CD4-positive, alpha-beta T cell (primary cell): Measurements from ENCODE around the gene RALGAPA1. TPM values are rescaled to one million over a fixed set of nuclear protein-coding genes. Genes with fewer than 3 reads are reported as not detected.
"Not testable (repeated sequence)": the region's sequence is repeated elsewhere in the genome, so short reads cannot be mapped to it uniquely, and the experiment has no call there.

Source experiments
- ATAC-seq: fragments of 200-7000 bp; cut with Tn5 transposase; one replicate; pipeline ENCODE4 v1.10.0; 2022; ENCODE audit warnings: mild to moderate bottlenecking; ENCODE audit not compliant: poor library complexity
- CTCF ChIA-PET: fragments of 350-600 bp; sonication (Branson Sonifier 250); formaldehyde crosslinking; loops from one replicate; lab custom pipeline; 2021; ENCODE audit warnings: antibody characterized with exemption, inconsistent platforms; lab: Charles Lee
- POLR2A ChIA-PET: fragments of 350-600 bp; sonication (Branson Sonifier 250); formaldehyde crosslinking; loops from one replicate; lab custom pipeline; 2021; ENCODE audit warnings: antibody characterized with exemption, inconsistent platforms; lab: Charles Lee
- DNase-seq, 14 experiments: peaks; one replicate each; pipeline ENCODE4 v3.0.0-alpha.2; 2013 to 2020; ENCODE audit warnings: mixed read lengths in 2 of 14
- H3K27ac ChIP-seq, 2 donors: one replicate each; pipeline versions ENCODE4 v1.5.1 to v1.7.0; 2013; ENCODE audit warnings: low read length in 2 of 2, low read depth in 1 of 2, mild to moderate bottlenecking in 1 of 2
- H3K27me3 ChIP-seq, 2 experiments: 1 replicate in 1 of 2; 2 replicates in 1 of 2; pipeline versions ENCODE4 v1.6.1 to v1.7.0; 2013; ENCODE audit warnings: low read length in 2 of 2, control low read depth in 1 of 2, mild to moderate bottlenecking in 1 of 2, moderate library complexity in 1 of 2; ENCODE audit not compliant: insufficient read depth in 2 of 2, control insufficient read depth in 1 of 2
- H3K36me3 ChIP-seq: one replicate; pipeline ENCODE4 v1.6.1; 2013; ENCODE audit warnings: low read length, control low read depth; ENCODE audit not compliant: insufficient read depth
- H3K4me1 ChIP-seq: one replicate; pipeline ENCODE4 v1.6.1; 2013; ENCODE audit warnings: low read length, control low read depth; ENCODE audit not compliant: insufficient read depth
- H3K4me3 ChIP-seq: one replicate; pipeline ENCODE4 v1.5.1; 2013; ENCODE audit warnings: mild to moderate bottlenecking, low read length, moderate library complexity
- H3K9me3 ChIP-seq, 2 experiments: 1 replicate in 1 of 2; 2 replicates in 1 of 2; pipeline versions ENCODE4 v1.6.1 to v1.7.0; 2013; ENCODE audit warnings: low read length in 2 of 2, mild to moderate bottlenecking in 2 of 2, control low read depth in 1 of 2, moderate library complexity in 1 of 2; ENCODE audit not compliant: control insufficient read depth in 1 of 2, insufficient read depth in 1 of 2
- H3K27ac Mint-ChIP-seq: one replicate; pipeline ENCODE4 v1.8.0; 2020; ENCODE audit warnings: mixed read lengths
- H3K27me3 Mint-ChIP-seq: one replicate; pipeline ENCODE4 v1.8.0; 2021; ENCODE audit warnings: mixed read lengths
- H3K36me3 Mint-ChIP-seq: one replicate; pipeline ENCODE4 v1.8.0; 2021; ENCODE audit warnings: low read depth, mixed read lengths
- H3K4me1 Mint-ChIP-seq: one replicate; pipeline ENCODE4 v1.8.0; 2021; ENCODE audit warnings: low read depth, mixed read lengths
- H3K4me3 Mint-ChIP-seq: one replicate; pipeline ENCODE4 v1.8.0; 2020; ENCODE audit warnings: mild to moderate bottlenecking, mixed read lengths
- H3K9me3 Mint-ChIP-seq: one replicate; pipeline ENCODE4 v1.8.0; 2020; ENCODE audit warnings: mixed read lengths
- intact Hi-C, 2 experiments: fragments of 100-400 bp; cut with DNase I in 1 of 2; cut with micrococcal nuclease in 1 of 2; formaldehyde crosslinking; loops; one replicate each; pipeline versions ENCODE4 v1.15.1 to v1.9.0; 2023 to 2025; cut with DNase I, micrococcal nuclease
- total RNA-seq, 174 experiments: library from RNA in 2 of 174; stranded (reverse) in 2 of 174; gene quantifications; one replicate each; pipeline ENCODE4 v1.2.3 and lab custom pipeline; 2021 to 2026
- TF ChIP-seq, protein P1 (sequence below): fragments of 200-600 bp; IDR thresholded peaks from one replicate; pipeline ENCODE4 v1.8.0; 2022; ENCODE audit warnings: antibody characterized with exemption, mild to moderate bottlenecking

The RALGAPA1 gene
- total RNA-seq, 2 experiments from 2014 or later, result 72.0 to 75.5 TPM

DNA sequence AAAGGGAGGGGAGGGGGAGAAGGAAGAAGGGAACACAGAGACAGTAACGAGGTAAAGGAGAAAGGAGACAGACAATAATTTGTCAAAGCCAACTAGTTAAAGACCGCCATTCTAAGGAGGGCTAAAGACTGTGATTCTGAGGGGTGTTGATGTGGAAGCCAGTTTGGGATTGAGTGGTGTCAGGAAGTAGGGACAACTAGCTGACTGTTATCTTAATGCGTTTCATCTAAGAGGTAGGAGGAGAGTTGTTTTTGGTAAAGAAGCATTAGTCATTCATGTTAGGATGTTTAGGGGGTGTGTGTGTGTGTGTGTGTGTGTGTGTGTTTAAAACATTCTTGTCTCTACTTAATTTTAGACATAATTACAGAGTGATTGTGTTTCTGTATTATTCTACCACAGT, 180.1 kb downstream of the RALGAPA1 start:
- H3K27me3 ChIP-seq, result no peaks in the 10 kb centered on the region
- DNase-seq (no peak), ATAC-seq (no peak)
- no peak overlapping the region for H3K4me3 Mint-ChIP-seq
- POLR2A ChIA-PET, result no interaction called here
- intact Hi-C loops, result no loop called here
- H3K36me3 Mint-ChIP-seq, result peaks cover 68% of the 10 kb centered on the region
- peaks cover 16% of the 10 kb centered on the region for H3K36me3 ChIP-seq
- no peaks in the 10 kb centered on the region for H3K9me3 ChIP-seq
- no peak overlapping the region for H3K27ac Mint-ChIP-seq
- H3K27ac ChIP-seq, result no peak overlapping the region
- CTCF ChIA-PET, result no interaction called here
- no peaks in the 10 kb centered on the region for H3K4me1 ChIP-seq
- TF ChIP-seq, protein P1, sequence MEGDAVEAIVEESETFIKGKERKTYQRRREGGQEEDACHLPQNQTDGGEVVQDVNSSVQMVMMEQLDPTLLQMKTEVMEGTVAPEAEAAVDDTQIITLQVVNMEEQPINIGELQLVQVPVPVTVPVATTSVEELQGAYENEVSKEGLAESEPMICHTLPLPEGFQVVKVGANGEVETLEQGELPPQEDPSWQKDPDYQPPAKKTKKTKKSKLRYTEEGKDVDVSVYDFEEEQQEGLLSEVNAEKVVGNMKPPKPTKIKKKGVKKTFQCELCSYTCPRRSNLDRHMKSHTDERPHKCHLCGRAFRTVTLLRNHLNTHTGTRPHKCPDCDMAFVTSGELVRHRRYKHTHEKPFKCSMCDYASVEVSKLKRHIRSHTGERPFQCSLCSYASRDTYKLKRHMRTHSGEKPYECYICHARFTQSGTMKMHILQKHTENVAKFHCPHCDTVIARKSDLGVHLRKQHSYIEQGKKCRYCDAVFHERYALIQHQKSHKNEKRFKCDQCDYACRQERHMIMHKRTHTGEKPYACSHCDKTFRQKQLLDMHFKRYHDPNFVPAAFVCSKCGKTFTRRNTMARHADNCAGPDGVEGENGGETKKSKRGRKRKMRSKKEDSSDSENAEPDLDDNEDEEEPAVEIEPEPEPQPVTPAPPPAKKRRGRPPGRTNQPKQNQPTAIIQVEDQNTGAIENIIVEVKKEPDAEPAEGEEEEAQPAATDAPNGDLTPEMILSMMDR, result no peak
- no peaks in the 10 kb centered on the region for H3K4me1 Mint-ChIP-seq
- no peak overlapping the region for H3K4me3 ChIP-seq
- H3K9me3 Mint-ChIP-seq, result no peaks in the 10 kb centered on the region
- no peaks in the 10 kb centered on the region for H3K27me3 Mint-ChIP-seq

DNA sequence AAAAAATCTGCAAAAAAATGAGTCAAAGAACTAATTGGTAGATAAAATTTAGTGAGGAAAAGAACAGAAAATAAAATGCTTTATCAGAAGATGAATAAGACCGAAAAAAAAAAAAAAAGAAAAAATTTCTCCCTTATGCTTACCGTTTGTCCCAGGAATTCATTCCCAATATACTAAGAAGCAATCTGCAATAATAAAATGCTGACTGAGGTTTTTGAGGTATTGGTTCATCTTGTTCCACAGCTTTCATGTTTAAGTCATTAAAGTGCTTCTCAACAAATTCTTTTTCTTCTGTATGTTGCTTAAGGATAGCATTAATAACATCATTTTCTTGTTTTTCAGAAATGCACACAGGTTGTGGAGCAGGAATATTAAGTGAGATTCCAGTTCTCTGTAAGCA, 182.1 kb downstream of the RALGAPA1 start:
- intact Hi-C loops, ATAC-seq, H3K4me1 ChIP-seq, H3K9me3 ChIP-seq, H3K27me3 Mint-ChIP-seq, H3K4me1 Mint-ChIP-seq, CTCF ChIA-PET, H3K9me3 Mint-ChIP-seq, DNase-seq, H3K27me3 ChIP-seq, H3K4me3 ChIP-seq, H3K4me3 Mint-ChIP-seq, H3K27ac ChIP-seq, H3K27ac Mint-ChIP-seq: not testable (repeated sequence)
- peaks cover 74% of the 10 kb centered on the region for H3K36me3 Mint-ChIP-seq
- POLR2A ChIA-PET, result interaction anchor here (0.7 kb wide), 1 partner anchor 549 kb away, joined by 3 read pairs; no protein-coding TSS in a partner anchor
- peaks cover 21% of the 10 kb centered on the region for H3K36me3 ChIP-seq

DNA sequence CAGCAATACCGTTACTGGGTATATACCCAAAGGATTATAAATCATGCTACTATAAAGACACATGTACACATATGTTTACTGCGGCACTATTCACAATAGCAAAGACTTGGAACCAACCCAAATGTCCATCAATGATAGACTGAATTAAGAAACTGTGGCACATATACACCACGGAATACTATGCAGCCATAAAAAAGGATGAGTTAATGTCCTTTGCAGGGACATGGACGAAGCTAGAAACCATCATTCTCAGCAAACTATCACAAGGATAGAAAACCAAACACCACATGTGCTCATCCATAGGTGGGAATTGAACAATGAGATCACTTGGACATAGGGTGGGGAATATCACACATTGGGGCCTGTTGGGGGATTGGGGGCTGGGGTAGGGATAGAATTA, 187.1 kb downstream of the RALGAPA1 start:
- H3K4me1 ChIP-seq, H3K4me1 Mint-ChIP-seq, H3K27me3 Mint-ChIP-seq, H3K4me3 Mint-ChIP-seq, H3K9me3 ChIP-seq, DNase-seq, H3K27ac ChIP-seq, intact Hi-C loops, POLR2A ChIA-PET, ATAC-seq, H3K4me3 ChIP-seq, H3K27ac Mint-ChIP-seq, CTCF ChIA-PET, H3K27me3 ChIP-seq, H3K9me3 Mint-ChIP-seq: not testable (repeated sequence)
- peaks cover 88% of the 10 kb centered on the region for H3K36me3 Mint-ChIP-seq
- peaks cover 22% of the 10 kb centered on the region for H3K36me3 ChIP-seq

DNA sequence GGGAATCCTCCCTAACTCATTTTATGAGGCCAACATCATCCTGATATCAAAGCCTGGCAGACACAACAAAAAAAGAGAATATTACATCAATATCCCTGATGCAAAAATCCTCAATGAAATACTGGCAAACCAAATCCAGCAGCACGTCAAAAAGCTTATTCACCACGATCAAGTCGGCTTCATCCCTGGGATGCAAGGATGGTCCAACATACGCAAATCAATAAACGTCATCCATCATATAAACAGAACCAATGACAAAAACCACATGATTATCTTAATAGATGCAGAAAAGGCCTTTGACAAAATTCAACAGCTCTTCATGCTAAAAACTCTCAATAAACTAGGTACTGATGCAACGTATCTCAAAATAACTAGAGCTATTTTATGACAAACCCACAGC, 189.1 kb downstream of the RALGAPA1 start:
- H3K27me3 Mint-ChIP-seq, H3K4me1 Mint-ChIP-seq, intact Hi-C loops, H3K4me3 ChIP-seq, CTCF ChIA-PET, H3K27me3 ChIP-seq, DNase-seq, H3K4me3 Mint-ChIP-seq, POLR2A ChIA-PET, H3K4me1 ChIP-seq, H3K27ac ChIP-seq, H3K9me3 Mint-ChIP-seq, H3K9me3 ChIP-seq, H3K27ac Mint-ChIP-seq, ATAC-seq: not testable (repeated sequence)
- peaks cover 92% of the 10 kb centered on the region for H3K36me3 Mint-ChIP-seq
- peaks cover 30% of the 10 kb centered on the region for H3K36me3 ChIP-seq

DNA sequence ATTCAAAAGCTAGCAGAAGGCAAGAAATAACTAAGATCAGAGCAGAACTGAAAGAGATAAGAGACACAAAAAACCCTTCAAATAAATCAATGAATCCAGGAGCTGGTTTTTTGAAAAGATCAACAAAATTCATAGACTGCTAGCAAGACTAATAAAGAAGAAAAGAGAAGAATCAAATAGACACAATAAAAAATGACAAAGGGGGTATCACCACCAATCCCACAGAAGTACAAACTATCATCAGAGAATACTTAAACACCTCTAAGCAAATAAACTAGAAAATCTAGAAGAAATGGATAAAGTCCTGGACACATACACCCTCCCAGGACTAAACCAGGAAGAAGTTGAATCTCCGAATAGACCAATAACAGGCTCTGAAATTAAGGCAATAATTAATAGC, 189.6 kb downstream of the RALGAPA1 start:
- ATAC-seq, H3K27ac ChIP-seq, H3K4me1 Mint-ChIP-seq, POLR2A ChIA-PET, H3K27me3 ChIP-seq, DNase-seq, CTCF ChIA-PET, H3K4me3 Mint-ChIP-seq, H3K4me3 ChIP-seq, intact Hi-C loops, H3K9me3 ChIP-seq, H3K9me3 Mint-ChIP-seq, H3K4me1 ChIP-seq, H3K27me3 Mint-ChIP-seq, H3K27ac Mint-ChIP-seq: not testable (repeated sequence)
- H3K36me3 Mint-ChIP-seq, result peaks cover 92% of the 10 kb centered on the region
- H3K36me3 ChIP-seq, result peaks cover 26% of the 10 kb centered on the region
